MM.1S (cell line): ENCODE results near the gene COL13A1.
A peak's percentile ranks its signal among the peaks of the same experiment; 100 is the strongest.

Experiments
- DNase-seq: peaks from one replicate; pipeline ENCODE4 v3.0.0-alpha.2; 2015
- H2AFZ ChIP-seq: fragments of 300-600 bp; sonication (generic); 2 replicates; pipeline ENCODE4 v1.6.0; 2016; ENCODE audit warnings: antibody characterized with exemption, low read length
- H3F3A ChIP-seq: fragments of 300-600 bp; sonication (generic); 2 replicates; pipeline ENCODE4 v1.6.1; 2016; ENCODE audit warnings: mild to moderate bottlenecking, antibody characterized with exemption, low read length, moderate library complexity, mixed read lengths; ENCODE audit not compliant: insufficient read depth
- H3K27ac ChIP-seq: fragments of 300-600 bp; sonication (generic); 2 replicates; pipeline ENCODE4 v1.5.1; 2016; ENCODE audit warnings: mild to moderate bottlenecking, low read length
- H3K27me3 ChIP-seq: fragments of 300-600 bp; sonication (generic); replicated peaks from 2 replicates; pipeline ENCODE4 v1.6.0; 2016; ENCODE audit warnings: low read length; ENCODE audit not compliant: insufficient read depth
- H3K36me3 ChIP-seq: fragments of 300-600 bp; sonication (generic); replicated peaks from 2 replicates; pipeline ENCODE4 v1.6.1; 2016; ENCODE audit warnings: mild to moderate bottlenecking, low read length, mixed read lengths; ENCODE audit not compliant: insufficient read depth
- H3K4me1 ChIP-seq: fragments of 300-600 bp; sonication (generic); 2 replicates; pipeline ENCODE4 v1.6.1; 2016; ENCODE audit warnings: low read length, mixed read lengths
- H3K4me2 ChIP-seq: fragments of 300-600 bp; sonication (generic); 2 replicates; pipeline ENCODE4 v1.6.0; 2016; ENCODE audit warnings: low read depth, low read length
- H3K4me3 ChIP-seq: fragments of 300-600 bp; sonication (generic); 2 replicates; pipeline ENCODE4 v1.5.1; 2016; ENCODE audit warnings: low read length, mixed read lengths
- H3K79me2 ChIP-seq: fragments of 300-600 bp; sonication (generic); 2 replicates; pipeline ENCODE4 v1.6.1; 2016; ENCODE audit warnings: mixed run types, low read length, mixed read lengths
- H3K9ac ChIP-seq: fragments of 300-600 bp; sonication (generic); 2 replicates; pipeline ENCODE4 v1.6.1; 2016; ENCODE audit warnings: low read length, mixed read lengths
- H3K9me2 ChIP-seq: fragments of 300-600 bp; sonication (generic); replicated peaks from 2 replicates; pipeline ENCODE4 v1.6.1; 2016; ENCODE audit warnings: mild to moderate bottlenecking, low read length, mixed read lengths; ENCODE audit not compliant: insufficient read depth
- H3K9me3 ChIP-seq: fragments of 300-600 bp; sonication (generic); replicated peaks from 2 replicates; pipeline ENCODE4 v1.6.1; 2016; ENCODE audit warnings: mild to moderate bottlenecking, low read length, mixed read lengths; ENCODE audit not compliant: insufficient read depth
- H4K20me1 ChIP-seq: fragments of 300-600 bp; sonication (generic); 2 replicates; pipeline ENCODE4 v1.6.1; 2016; ENCODE audit warnings: mild to moderate bottlenecking, low read length, moderate library complexity, mixed read lengths; ENCODE audit not compliant: insufficient read depth
- CTCF ChIP-seq: fragments of 300-600 bp; sonication (generic); IDR thresholded peaks from 2 replicates; pipeline ENCODE4 v1.5.1; 2016; ENCODE audit warnings: antibody characterized with exemption, low read length, mixed read lengths
- EZH2 ChIP-seq: fragments of 300-600 bp; sonication (generic); optimal IDR thresholded peaks from 2 replicates; pipeline ENCODE3; 2017; ENCODE audit warnings: low read depth, mild to moderate bottlenecking, antibody characterized with exemption, low read length, mixed read lengths
- EZH2phosphoT487 ChIP-seq: fragments of 300-600 bp; sonication (generic); IDR thresholded peaks from 2 replicates; pipeline ENCODE4 v1.6.1; 2018; ENCODE audit warnings: antibody characterized with exemption, low read length

COL13A1 gene

GRCh38 chr10:69786791-69787190 lies 14.9 kb upstream of the COL13A1 start:
- Histone ChIP-seq H3K4me3 (no peak overlapping the region), H2AFZ (no peak overlapping the region), H4K20me1 (no peaks in the 10 kb centered on the region), H3K9me2 (no peaks in the 10 kb centered on the region), H3K4me1 (no peaks in the 10 kb centered on the region), H3K9me3 (no peaks in the 10 kb centered on the region), H3K9ac (no peak overlapping the region), H3K79me2 (no peaks in the 10 kb centered on the region), H3K27ac (no peak overlapping the region), H3K27me3 (peaks cover 19% of the 10 kb centered on the region), H3K4me2 (no peak overlapping the region), H3K36me3 (no peaks in the 10 kb centered on the region), H3F3A (no peaks in the 10 kb centered on the region)
- DNase-seq, result peak; percentile 17
- no peak for TF ChIP-seq EZH2
- TF ChIP-seq EZH2phosphoT487, result no peak
- TF ChIP-seq CTCF, result no peak

GRCh38 chr10:69787681-69788080 lies 14.0 kb upstream of the COL13A1 start:
- H3K27ac ChIP-seq, result no peak overlapping the region
- no peaks in the 10 kb centered on the region for H3F3A ChIP-seq
- no peaks in the 10 kb centered on the region for H4K20me1 ChIP-seq
- H3K9me3 ChIP-seq, result no peaks in the 10 kb centered on the region
- no peak overlapping the region for H3K4me2 ChIP-seq
- H3K9me2 ChIP-seq, result no peaks in the 10 kb centered on the region
- peaks cover 16% of the 10 kb centered on the region for H3K27me3 ChIP-seq
- TF ChIP-seq CTCF (no peak), EZH2 (no peak), EZH2phosphoT487 (no peak)
- peak; percentile 35 for DNase-seq
- no peak overlapping the region for H3K9ac ChIP-seq
- no peaks in the 10 kb centered on the region for H3K79me2 ChIP-seq
- H3K4me1 ChIP-seq, result no peaks in the 10 kb centered on the region
- H3K36me3 ChIP-seq, result no peaks in the 10 kb centered on the region
- H3K4me3 ChIP-seq, result no peak overlapping the region
- H2AFZ ChIP-seq, result no peak overlapping the region

GRCh38 chr10:69789164-69789576 lies 12.5 kb upstream of the COL13A1 start:
- no peak overlapping the region for H3K4me3 ChIP-seq
- H2AFZ ChIP-seq, result no peak overlapping the region
- H4K20me1 ChIP-seq, result no peaks in the 10 kb centered on the region
- H3K27me3 ChIP-seq, result peaks cover 16% of the 10 kb centered on the region
- no peaks in the 10 kb centered on the region for H3F3A ChIP-seq
- TF ChIP-seq CTCF (peak; percentile 56), EZH2phosphoT487 (no peak)
- no peaks in the 10 kb centered on the region for H3K79me2 ChIP-seq
- no peak overlapping the region for H3K4me2 ChIP-seq
- no peaks in the 10 kb centered on the region for H3K4me1 ChIP-seq
- no peak overlapping the region for H3K27ac ChIP-seq
- H3K9ac ChIP-seq, result no peak overlapping the region
- H3K36me3 ChIP-seq, result no peaks in the 10 kb centered on the region
- H3K9me3 ChIP-seq, result no peaks in the 10 kb centered on the region
- no peaks in the 10 kb centered on the region for H3K9me2 ChIP-seq
- no peak for DNase-seq

- Histone ChIP-seq H3K27ac (no peak overlapping the region), H3K4me1 (no peaks in the 10 kb centered on the region), H3K9me3 (no peaks in the 10 kb centered on the region), H3K36me3 (no peaks in the 10 kb centered on the region), H3F3A (no peaks in the 10 kb centered on the region), H3K9ac (no peak overlapping the region), H3K79me2 (no peaks in the 10 kb centered on the region), H3K4me2 (no peak overlapping the region), H2AFZ (no peak overlapping the region), H3K27me3 (peaks cover 3% of the 10 kb centered on the region), H3K4me3 (no peak overlapping the region), H3K9me2 (no peaks in the 10 kb centered on the region), H4K20me1 (no peaks in the 10 kb centered on the region)
- no peak for TF ChIP-seq EZH2
- TF ChIP-seq CTCF, result no peak
- TF ChIP-seq EZH2phosphoT487, result no peak
- DNase-seq, result no peak
Observed at GRCh38 chr10:69791812-69792211, 9.9 kb upstream of the COL13A1 start.
